ENCODE data around the gene TOX4.
"Not testable (repeated sequence)": the region's sequence is repeated elsewhere in the genome, so short reads cannot be mapped to it uniquely, and the experiment has no call there.

Gene TOX4

GRCh38 chr14:21476925-21477681 lies at the start of gene TOX4, which contains the start of gene RAB2B:
Gene TOX4, plus strand, starts transcription at chr14:21477195. Its CDS starts 84 bp downstream, at chr14:21477279.
Gene RAB2B, minus strand, starts transcription at chr14:21476959. Its CDS starts 87 bp downstream, at chr14:21476872.
- H3K9ac ChIP-seq (ENCODE audit: insufficient read length, low read depth): peak within 1 kb of the TSS; percentile 89
- H3K9me3 ChIP-seq (ENCODE audit: insufficient read depth, low read length): no peaks in the 10 kb centered on the region
- H3K4me3 ChIP-seq (ENCODE audit: insufficient read length, low read depth): peak within 1 kb of the TSS; percentile 91
- peaks cover 22% of the 10 kb centered on the region for H3K36me3 ChIP-seq (ENCODE audit: insufficient read depth, insufficient read length, low read length)
- H3K4me1 ChIP-seq (ENCODE audit: insufficient read depth, insufficient read length): no peaks in the 10 kb centered on the region
- TF ChIP-seq YY1 (IDR thresholded peaks at IDR 0.05; ENCODE audit: insufficient read depth, insufficient read length): no peak
- no peak for TF ChIP-seq SUZ12 (IDR thresholded peaks at IDR 0.05; ENCODE audit: extremely low read depth, insufficient read depth, insufficient read length)
- TF ChIP-seq ZNF274 (IDR thresholded peaks at IDR 0.05; ENCODE audit: low read depth, low read length): no peak
- DNase-seq (ENCODE audit: low read depth, low spot score): peak; percentile 94
- H3K27me3 ChIP-seq (ENCODE audit: insufficient read depth, insufficient read length): no peaks in the 10 kb centered on the region

GRCh38 chr14:21428930-21429329 lies 48.1 kb upstream of the TOX4 start:
- TF ChIP-seq SUZ12 (IDR thresholded peaks at IDR 0.05; ENCODE audit: extremely low read depth, insufficient read depth, insufficient read length) (no peak), ZNF274 (IDR thresholded peaks at IDR 0.05; ENCODE audit: low read depth, low read length) (no peak), YY1 (IDR thresholded peaks at IDR 0.05; ENCODE audit: insufficient read depth, insufficient read length) (no peak)

GRCh38 chr14:21431126-21431525 lies 45.9 kb upstream of the TOX4 start:
- H3K36me3 ChIP-seq (ENCODE audit: insufficient read depth, insufficient read length, low read length): peaks cover 73% of the 10 kb centered on the region
- H3K4me1 ChIP-seq (ENCODE audit: insufficient read depth, insufficient read length): no peaks in the 10 kb centered on the region
- H3K9ac ChIP-seq (ENCODE audit: insufficient read length, low read depth): no peak overlapping the region
- DNase-seq (ENCODE audit: low read depth, low spot score): no peak
- no peaks in the 10 kb centered on the region for H3K9me3 ChIP-seq (ENCODE audit: insufficient read depth, low read length)
- no peak for TF ChIP-seq SUZ12 (IDR thresholded peaks at IDR 0.05; ENCODE audit: extremely low read depth, insufficient read depth, insufficient read length)
- no peak for TF ChIP-seq ZNF274 (IDR thresholded peaks at IDR 0.05; ENCODE audit: low read depth, low read length)
- TF ChIP-seq YY1 (IDR thresholded peaks at IDR 0.05; ENCODE audit: insufficient read depth, insufficient read length): no peak
- H3K4me3 ChIP-seq (ENCODE audit: insufficient read length, low read depth): no peak overlapping the region
- H3K27me3 ChIP-seq (ENCODE audit: insufficient read depth, insufficient read length): no peaks in the 10 kb centered on the region

More at GRCh38 chr14:21428930-21429329, 48.1 kb upstream of the TOX4 start:
- DNase-seq (ENCODE audit: low read depth, low spot score): no peak
- Histone ChIP-seq H3K4me1 (ENCODE audit: insufficient read depth, insufficient read length) (no peaks in the 10 kb centered on the region), H3K9me3 (ENCODE audit: insufficient read depth, low read length) (no peaks in the 10 kb centered on the region), H3K9ac (ENCODE audit: insufficient read length, low read depth) (no peak overlapping the region), H3K27me3 (ENCODE audit: insufficient read depth, insufficient read length) (no peaks in the 10 kb centered on the region), H3K4me3 (ENCODE audit: insufficient read length, low read depth) (no peak overlapping the region), H3K36me3 (ENCODE audit: insufficient read depth, insufficient read length, low read length) (peaks cover 89% of the 10 kb centered on the region)

GRCh38 chr14:21436567-21437062 lies 40.4 kb upstream of the TOX4 start:
- no peaks in the 10 kb centered on the region for H3K27me3 ChIP-seq (ENCODE audit: insufficient read depth, insufficient read length)
- peak overlapping the region; percentile 68 for H3K4me3 ChIP-seq (ENCODE audit: insufficient read length, low read depth)
- no peaks in the 10 kb centered on the region for H3K9me3 ChIP-seq (ENCODE audit: insufficient read depth, low read length)
- DNase-seq (ENCODE audit: low read depth, low spot score): no peak
- H3K4me1 ChIP-seq (ENCODE audit: insufficient read depth, insufficient read length): no peaks in the 10 kb centered on the region
- TF ChIP-seq SUZ12 (IDR thresholded peaks at IDR 0.05; ENCODE audit: extremely low read depth, insufficient read depth, insufficient read length) (no peak), ZNF274 (IDR thresholded peaks at IDR 0.05; ENCODE audit: low read depth, low read length) (no peak)
- H3K9ac ChIP-seq (ENCODE audit: insufficient read length, low read depth): peak overlapping the region; percentile 87
- H3K36me3 ChIP-seq (ENCODE audit: insufficient read depth, insufficient read length, low read length): peaks cover 18% of the 10 kb centered on the region

- no peak for TF ChIP-seq SUZ12 (IDR thresholded peaks at IDR 0.05; ENCODE audit: extremely low read depth, insufficient read depth, insufficient read length)
- TF ChIP-seq ZNF274 (IDR thresholded peaks at IDR 0.05; ENCODE audit: low read depth, low read length): no peak
- TF ChIP-seq YY1 (IDR thresholded peaks at IDR 0.05; ENCODE audit: insufficient read depth, insufficient read length): no peak
- no peaks in the 10 kb centered on the region for H3K4me1 ChIP-seq (ENCODE audit: insufficient read depth, insufficient read length)
- DNase-seq (ENCODE audit: low read depth, low spot score): peak; percentile 94
Measured at GRCh38 chr14:21437063-21437901, 39.7 kb upstream of the TOX4 start.

GRCh38 chr14:21440859-21441258 lies 36.1 kb upstream of the TOX4 start:
- DNase-seq (ENCODE audit: low read depth, low spot score): no peak
- H3K4me3 ChIP-seq (ENCODE audit: insufficient read length, low read depth): no peak overlapping the region
- no peaks in the 10 kb centered on the region for H3K36me3 ChIP-seq (ENCODE audit: insufficient read depth, insufficient read length, low read length)
- H3K27me3 ChIP-seq (ENCODE audit: insufficient read depth, insufficient read length): no peaks in the 10 kb centered on the region
- TF ChIP-seq ZNF274 (IDR thresholded peaks at IDR 0.05; ENCODE audit: low read depth, low read length) (no peak), YY1 (IDR thresholded peaks at IDR 0.05; ENCODE audit: insufficient read depth, insufficient read length) (no peak), SUZ12 (IDR thresholded peaks at IDR 0.05; ENCODE audit: extremely low read depth, insufficient read depth, insufficient read length) (no peak)
- no peaks in the 10 kb centered on the region for H3K4me1 ChIP-seq (ENCODE audit: insufficient read depth, insufficient read length)
- H3K9ac ChIP-seq (ENCODE audit: insufficient read length, low read depth): no peak overlapping the region
- no peaks in the 10 kb centered on the region for H3K9me3 ChIP-seq (ENCODE audit: insufficient read depth, low read length)

More at GRCh38 chr14:21437063-21437901, 39.7 kb upstream of the TOX4 start:
- H3K36me3 ChIP-seq (ENCODE audit: insufficient read depth, insufficient read length, low read length): peaks cover 15% of the 10 kb centered on the region
- peak overlapping the region; percentile 87 for H3K9ac ChIP-seq (ENCODE audit: insufficient read length, low read depth)
- H3K27me3 ChIP-seq (ENCODE audit: insufficient read depth, insufficient read length): no peaks in the 10 kb centered on the region
- H3K9me3 ChIP-seq (ENCODE audit: insufficient read depth, low read length): no peaks in the 10 kb centered on the region
- H3K4me3 ChIP-seq (ENCODE audit: insufficient read length, low read depth): peak overlapping the region; percentile 68

GRCh38 chr14:21442657-21443056 lies 34.3 kb upstream of the TOX4 start:
- H3K9ac ChIP-seq (ENCODE audit: insufficient read length, low read depth); H3K9me3 ChIP-seq (ENCODE audit: insufficient read depth, low read length); H3K36me3 ChIP-seq (ENCODE audit: insufficient read depth, insufficient read length, low read length); H3K4me1 ChIP-seq (ENCODE audit: insufficient read depth, insufficient read length); H3K4me3 ChIP-seq (ENCODE audit: insufficient read length, low read depth); DNase-seq (ENCODE audit: low read depth, low spot score); H3K27me3 ChIP-seq (ENCODE audit: insufficient read depth, insufficient read length): not testable (repeated sequence)
